IMR-90 (cell line): ENCODE data around the gene MRPL20. TPM values are rescaled to one million over a fixed set of nuclear protein-coding genes. Genes with fewer than 3 reads are reported as not detected.

Experiments
- ATAC-seq: fragments of 200-7000 bp; cut with Tn5 transposase; 2 replicates; pipeline ENCODE4 v1.9.1; 2020; ENCODE audit warnings: low read depth, mild to moderate bottlenecking, moderate library complexity
- BruUV-seq: library from RNA; stranded (reverse); fragments of 400-500 nt; replicated peaks from 2 replicates; lab custom pipeline; 2021; lab: Mats Ljungman, UMichigan
- CTCF ChIA-PET: fragments of 300-600 bp; formaldehyde crosslinking; extraction: SDS; loops from one replicate; lab custom pipeline; 2021; ENCODE audit warnings: antibody characterized with exemption; lab: Yijun Ruan, JAX
- POLR2A ChIA-PET: fragments of 300-600 bp; sonication (Branson Sonifier 250); formaldehyde crosslinking; loops from one replicate; lab custom pipeline; 2022; ENCODE audit warnings: antibody characterized with exemption; ENCODE audit not compliant: unreplicated experiment; lab: Charles Lee
- DNase-seq: peaks from one replicate; pipeline ENCODE4 v3.0.0; 2013
- H2AFZ ChIP-seq: replicated peaks from 2 replicates; pipeline ENCODE3; 2013; ENCODE audit warnings: low read length, mild to moderate bottlenecking; ENCODE audit not compliant: poor library complexity
- H2AK5ac ChIP-seq: 2 replicates; pipeline ENCODE4 v1.6.1; 2013; ENCODE audit warnings: low read depth, low read length, inconsistent platforms
- H2AK9ac ChIP-seq: replicated peaks from 2 replicates; pipeline ENCODE3; 2013; ENCODE audit warnings: mild to moderate bottlenecking, low read depth, low read length, moderate library complexity; ENCODE audit not compliant: poor library complexity
- H2BK120ac ChIP-seq: 2 replicates; pipeline ENCODE4 v1.6.1; 2013; ENCODE audit warnings: low read depth, low read length, inconsistent platforms
- H2BK15ac ChIP-seq: 3 replicates; pipeline ENCODE4 v1.6.1; 2013; ENCODE audit warnings: low read depth, low read length, inconsistent platforms
- H2BK20ac ChIP-seq: 2 replicates; pipeline ENCODE4 v1.6.1; 2013; ENCODE audit warnings: low read depth, mild to moderate bottlenecking, inconsistent platforms, low read length, moderate library complexity
- H2BK5ac ChIP-seq: 2 replicates; pipeline ENCODE4 v1.6.1; 2013; ENCODE audit warnings: mild to moderate bottlenecking, low read depth, low read length, inconsistent platforms; ENCODE audit not compliant: poor library complexity, severe bottlenecking
- H3K14ac ChIP-seq: replicated peaks from 2 replicates; pipeline ENCODE4 v1.6.1; 2013; ENCODE audit warnings: low read depth, low read length, inconsistent platforms
- H3K18ac ChIP-seq: 2 replicates; pipeline ENCODE4 v1.6.1; 2013; ENCODE audit warnings: low read depth, low read length, control low read depth
- H3K23ac ChIP-seq: 2 replicates; pipeline ENCODE4 v1.6.1; 2013; ENCODE audit warnings: low read depth, low read length, inconsistent platforms
- H3K27ac ChIP-seq: 2 replicates; pipeline ENCODE4 v1.5.1; 2013; ENCODE audit warnings: mild to moderate bottlenecking, control low read depth, low read length; ENCODE audit not compliant: insufficient read depth
- H3K27me3 ChIP-seq: 2 replicates; pipeline ENCODE4 v1.6.1; 2013; ENCODE audit warnings: low read length; ENCODE audit not compliant: control insufficient read depth, insufficient read depth
- H3K36me3 ChIP-seq: 2 replicates; pipeline ENCODE4 v1.6.1; 2013; ENCODE audit warnings: low read length, mixed read lengths; ENCODE audit not compliant: control insufficient read depth, insufficient read depth
- H3K4ac ChIP-seq: 2 replicates; pipeline ENCODE4 v1.6.1; 2013; ENCODE audit warnings: low read depth, low read length, inconsistent platforms
- H3K4me1 ChIP-seq: 2 replicates; pipeline ENCODE4 v1.6.1; 2013; ENCODE audit warnings: low read length, mixed read lengths; ENCODE audit not compliant: control insufficient read depth, insufficient read depth
- H3K4me2 ChIP-seq: 2 replicates; pipeline ENCODE4 v1.6.1; 2013; ENCODE audit warnings: low read depth, mild to moderate bottlenecking, control low read depth, low read length, moderate library complexity
- H3K4me3 ChIP-seq: 2 replicates; pipeline ENCODE4 v1.5.1; 2013; ENCODE audit warnings: low read depth, mild to moderate bottlenecking, control low read depth, low read length, moderate library complexity; ENCODE audit not compliant: insufficient read depth
- H3K56ac ChIP-seq: 2 replicates; pipeline ENCODE4 v1.6.1; 2013; ENCODE audit warnings: low read length, inconsistent platforms; ENCODE audit not compliant: insufficient read depth; ENCODE audit errors: extremely low read depth
- H3K79me1 ChIP-seq, 2 experiments: 2 replicates each; pipeline ENCODE4 v1.6.1; 2013; ENCODE audit warnings: low read length in 2 of 2, inconsistent platforms in 1 of 2, low read depth in 1 of 2
- H3K9ac ChIP-seq: 2 replicates; pipeline ENCODE4 v1.6.1; 2013; ENCODE audit warnings: low read depth, low read length, control low read depth
- H3K9me1 ChIP-seq: 2 replicates; pipeline ENCODE4 v1.6.1; 2013; ENCODE audit warnings: low read length, inconsistent platforms; ENCODE audit not compliant: insufficient read depth
- H3K9me3 ChIP-seq: 2 replicates; pipeline ENCODE4 v1.6.1; 2013; ENCODE audit warnings: low read length; ENCODE audit not compliant: control insufficient read depth, insufficient read depth
- H4K20me1 ChIP-seq: 2 replicates; pipeline ENCODE4 v1.6.1; 2013; ENCODE audit warnings: low read length, inconsistent platforms; ENCODE audit not compliant: insufficient read depth
- H4K5ac ChIP-seq: 2 replicates; pipeline ENCODE4 v1.6.1; 2013; ENCODE audit warnings: mild to moderate bottlenecking, low read depth, low read length, control low read depth
- H4K8ac ChIP-seq, 2 experiments: 2 replicates each; pipeline ENCODE4 v1.6.1; 2013; ENCODE audit warnings: low read depth in 2 of 2, low read length in 2 of 2, control low read depth in 1 of 2, inconsistent platforms in 1 of 2
- H4K91ac ChIP-seq: 2 replicates; pipeline ENCODE4 v1.6.1; 2013; ENCODE audit warnings: low read depth, low read length, inconsistent platforms; ENCODE audit not compliant: insufficient read depth
- BHLHE40 ChIP-seq: fragments of 150-350 bp; IDR thresholded peaks from 2 replicates; pipeline ENCODE4 v1.6.1; 2016; ENCODE audit warnings: mild to moderate bottlenecking, low read depth, low read length
- CTCF ChIP-seq: conservative IDR thresholded peaks from 2 replicates; pipeline ENCODE4 v1.5.1; 2012; ENCODE audit warnings: mild to moderate bottlenecking, low read depth, low read length, improper control_type of control experiment
- ELK1 ChIP-seq: fragments of 150-350 bp; IDR thresholded peaks from 2 replicates; pipeline ENCODE4 v1.6.1; 2016; ENCODE audit warnings: low read depth, mild to moderate bottlenecking, low read length, moderate library complexity, borderline replicate concordance
- FOS ChIP-seq: fragments of 150-350 bp; IDR thresholded peaks from 2 replicates; pipeline ENCODE4 v1.6.1; 2016; ENCODE audit warnings: low read depth, low read length
- MAFK ChIP-seq: IDR thresholded peaks from 2 replicates; pipeline ENCODE4 v1.6.1; 2012; ENCODE audit warnings: low read depth, low read length, improper control_type of control experiment
- MAZ ChIP-seq: IDR thresholded peaks from 2 replicates; pipeline ENCODE4 v1.6.1; 2012; ENCODE audit warnings: low read depth, mild to moderate bottlenecking, low read length, improper control_type of control experiment, moderate library complexity, borderline replicate concordance
- MXI1 ChIP-seq: IDR thresholded peaks from 2 replicates; pipeline ENCODE4 v1.6.1; 2012; ENCODE audit warnings: low read depth, mild to moderate bottlenecking, low read length, moderate library complexity, borderline replicate concordance
- NFE2L2 ChIP-seq: fragments of 150-350 bp; IDR thresholded peaks from 2 replicates; pipeline ENCODE4 v1.6.1; 2016; ENCODE audit warnings: low read depth, mild to moderate bottlenecking, low read length
- POLR2A ChIP-seq: IDR thresholded peaks from 2 replicates; pipeline ENCODE4 v1.6.1; 2012; ENCODE audit warnings: mild to moderate bottlenecking, low read depth, low read length
- RAD21 ChIP-seq: IDR thresholded peaks from 2 replicates; pipeline ENCODE4 v1.6.1; 2012; ENCODE audit warnings: low read length, improper control_type of control experiment
- SMC3 ChIP-seq: fragments of 150-350 bp; IDR thresholded peaks from 2 replicates; pipeline ENCODE4 v1.6.1; 2016; ENCODE audit warnings: low read depth, mild to moderate bottlenecking, antibody characterized with exemption, low read length, moderate library complexity
- USF2 ChIP-seq: fragments of 150-350 bp; IDR thresholded peaks from 2 replicates; pipeline ENCODE4 v1.6.1; 2017; ENCODE audit warnings: mild to moderate bottlenecking, antibody characterized with exemption, low read length, low read depth
- WGBS, 2 experiments: methylation state at CpG; one replicate each; pipeline versions ENCODE4 v1.1.5 to v1.1.7; 2013; ENCODE audit warnings: missing lambda C conversion rate in 2 of 2; ENCODE audit not compliant: insufficient read length in 1 of 2; ENCODE audit errors: extremely low coverage in 2 of 2; 5-methylcytosine and 5-hydroxymethylcytosine counted together
- dilution Hi-C: fragments of 300-500 bp; cut with HindIII; formaldehyde crosslinking; loops from one replicate; pipeline ENCODE4 v1.14.3; 2018; ENCODE audit warnings: low sequenced_read_pairs; ENCODE audit not compliant: unreplicated experiment
- in situ Hi-C: fragments of 300-500 bp; cut with MboI; formaldehyde crosslinking; loops from 3 replicates; pipeline ENCODE4 v1.14.3; 2019; ENCODE audit warnings: low sequenced_read_pairs, inconsistent platforms, mixed read lengths
- intact Hi-C: fragments of 100-400 bp; cut with micrococcal nuclease; formaldehyde crosslinking; loops from 2 replicates; pipeline ENCODE4 v1.10.0; 2022
- polyA plus RNA-seq, 3 experiments: library from polyadenylated mRNA; depleted of rRNA; stranded (reverse); fragments of >200 nt; gene quantifications; 2 replicates each; pipeline ENCODE4 v1.2.3, GENCODE V29; 2012; ENCODE audit warnings: low replicate concordance in 1 of 3
- total RNA-seq: library from RNA; depleted of rRNA; stranded (reverse); fragments of >200 nt; gene quantifications from 2 replicates; pipeline ENCODE4 v1.2.3, GENCODE V29; 2012

MRPL20 gene
- total and polyA plus RNA-seq, 2 of the 4 experiments (the other 2 are of a cell fraction) = 141 to 157 TPM

GRCh38 chr1:1399187-1399871 lies 7.8 kb downstream of the MRPL20 start, which contains the start of gene CCNL2:
TSS of gene CCNL2 (minus strand) at chr1:1399335. CDS start at chr1:1399306, 29 bp downstream.
- Histone ChIP-seq H4K20me1 (peaks cover 31% of the 10 kb centered on the region; the same call in 1 of the 2 replicates), H3K9me1 (peaks cover 11% of the 10 kb centered on the region), H3K4ac (peak within 1 kb of the TSS; percentile 96), H4K5ac (peak within 1 kb of the TSS; percentile 84), H3K18ac (peak within 1 kb of the TSS; percentile 23; the same call in 1 of the 2 replicates), H2BK5ac (peak within 1 kb of the TSS; percentile 88), H3K9me3 (no peaks in the 10 kb centered on the region), H3K79me1 (peaks cover 21 to 61% of the 10 kb centered on the region in 2 experiments), H3K14ac (peak within 1 kb of the TSS; percentile 99), H2BK20ac (no peak within 1 kb of the TSS), H4K91ac (peak within 1 kb of the TSS; percentile 86), H3K4me2 (peak within 1 kb of the TSS; percentile 93), H3K4me1 (peaks cover 12% of the 10 kb centered on the region), H2AK5ac (peak within 1 kb of the TSS; percentile 97), H2BK120ac (peak within 1 kb of the TSS; percentile 48), H3K27me3 (no peaks in the 10 kb centered on the region), H2AFZ (peak within 1 kb of the TSS; percentile 94), H3K9ac (peak within 1 kb of the TSS; percentile 97), H3K23ac (peak within 1 kb of the TSS; percentile 98), H4K8ac (peak within 1 kb of the TSS; percentile 83 to 99), H3K4me3 (peak within 1 kb of the TSS; percentile 97), H2BK15ac (no peak within 1 kb of the TSS), H3K36me3 (peaks cover 48% of the 10 kb centered on the region), H3K56ac (peak within 1 kb of the TSS; percentile 92), H3K27ac (peak within 1 kb of the TSS; percentile 96), H2AK9ac (peak within 1 kb of the TSS; percentile 99)
- ATAC-seq (peak; percentile 96), DNase-seq (peak; percentile 97)
- peak; percentile 51 for TF ChIP-seq POLR2A
- peak; percentile 89 for TF ChIP-seq MXI1
- TF ChIP-seq CTCF = peak; percentile 55
- TF ChIP-seq ELK1 = no peak
- peak; percentile 93 for TF ChIP-seq FOS
- no peak; the same call in 1 of the 2 replicates for TF ChIP-seq BHLHE40
- no peak for TF ChIP-seq SMC3
- TF ChIP-seq MAZ = peak; percentile 85; the same call in 1 of the 2 replicates
- TF ChIP-seq MAFK = no peak
- TF ChIP-seq NFE2L2 = no peak
- TF ChIP-seq RAD21 = peak; percentile 22; the same call in 1 of the 2 replicates
- TF ChIP-seq USF2 = no peak
- in situ Hi-C loops (no loop called here), dilution Hi-C loops (no loop called here), intact Hi-C loops (loop anchor here (2.0 kb wide), 2 partner anchors 51 to 71 kb away; partner anchors contain the start of genes ATAD3B and DVL1)
- ChIA-PET CTCF (interaction anchor here (0.7 to 1.0 kb wide), 2 partner anchors 11 to 24 kb away, joined by 3 to 4 read pairs; no protein-coding TSS in a partner anchor), POLR2A (interaction anchor here (0.7 to 0.9 kb wide), 2 partner anchors 10 to 42 kb away, joined by 3 to 4 read pairs; no protein-coding TSS in a partner anchor)
- BruUV-seq = no TSS peak
- WGBS, 2 experiments = 1% methylated on average over 38 of the region's 86 CpGs; no CpG with 5 or more reads in 1 of the 2 experiments
